ENCODE results near the gene DUSP12.

DNA sequence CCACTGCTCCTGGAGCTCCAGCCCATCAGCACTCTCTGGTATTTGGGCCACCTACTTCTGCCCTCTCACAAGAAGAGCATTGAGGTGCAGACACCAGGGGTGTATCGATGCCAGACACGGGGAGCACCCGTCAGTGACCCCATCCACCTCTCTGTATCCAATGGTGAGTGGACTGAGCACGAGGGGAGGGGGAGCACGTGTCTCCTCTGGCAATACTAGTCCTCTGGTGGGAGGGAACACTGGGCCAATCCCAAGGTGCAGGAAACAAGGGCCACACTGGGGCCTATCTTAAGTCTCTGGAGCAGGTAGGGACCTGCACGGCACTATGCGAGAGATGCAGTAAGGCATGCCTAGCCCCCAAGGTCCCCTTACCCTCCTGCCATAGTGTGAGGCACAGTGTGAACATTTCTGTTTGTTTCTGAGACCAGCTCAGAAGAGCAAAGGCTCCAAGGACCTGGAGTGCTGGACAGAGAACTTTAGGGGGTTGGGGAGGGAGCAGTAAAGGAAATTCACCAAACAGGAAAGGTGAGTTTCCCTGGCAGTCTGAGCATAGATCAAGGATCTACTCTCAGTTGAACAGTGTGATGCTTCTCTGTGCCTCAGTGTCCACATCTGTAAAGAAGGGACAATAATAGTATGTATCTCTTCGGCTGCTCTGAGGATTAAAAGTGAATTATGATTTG lies 26.0 kb upstream of the DUSP12 start:
- TF ChIP-seq ZNF274 (IDR thresholded peaks at IDR 0.05; ENCODE audit: low read depth, low read length): no peak
- no peak for TF ChIP-seq SUZ12 (IDR thresholded peaks at IDR 0.05; ENCODE audit: extremely low read depth, insufficient read depth, insufficient read length)
- no peak for TF ChIP-seq YY1 (IDR thresholded peaks at IDR 0.05; ENCODE audit: insufficient read depth, insufficient read length)

All from NT2/D1 (cell line).